ENCODE measurements around the gene ZC3H18.

The ZC3H18 gene

GRCh38 chr16:88532434-88533241 is 37.6 kb upstream of the ZC3H18 start:
- TF ChIP-seq MAX (IDR thresholded peaks at IDR 0.05) (no peak), FOXM1 (IDR thresholded peaks at IDR 0.05; ENCODE audit: borderline replicate concordance, low read depth) (no peak), EGR1 (IDR thresholded peaks at IDR 0.05) (no peak), TAF1 (IDR thresholded peaks at IDR 0.05; ENCODE audit: low read depth) (no peak), NFIC (IDR thresholded peaks at IDR 0.05) (no peak), YY1 (IDR thresholded peaks at IDR 0.05; ENCODE audit: low read depth) (no peak), ZBTB7A (IDR thresholded peaks at IDR 0.05; ENCODE audit: low read depth) (no peak), EP300 (IDR thresholded peaks at IDR 0.05; ENCODE audit: borderline replicate concordance) (no peak), CEBPB (IDR thresholded peaks at IDR 0.05) (no peak), TEAD4 (IDR thresholded peaks at IDR 0.05) (no peak)

GRCh38 chr16:88533381-88533917 is 36.8 kb upstream of the ZC3H18 start:
- TF ChIP-seq REST (IDR thresholded peaks at IDR 0.05; ENCODE audit: low read depth), result no peak
- TF ChIP-seq TAF1 (IDR thresholded peaks at IDR 0.05; ENCODE audit: low read depth), result no peak

GRCh38 chr16:88533932-88534637 is 36.1 kb upstream of the ZC3H18 start:
- TF ChIP-seq YY1 (IDR thresholded peaks at IDR 0.05; ENCODE audit: low read depth), result no peak
- peak; percentile 69; the same call in 1 of the 2 replicates for TF ChIP-seq MAX (IDR thresholded peaks at IDR 0.05)
- TF ChIP-seq CEBPB (IDR thresholded peaks at IDR 0.05), result no peak
- peak; percentile 89 for TF ChIP-seq ZBTB7A (IDR thresholded peaks at IDR 0.05; ENCODE audit: low read depth)
- TF ChIP-seq TAF1 (IDR thresholded peaks at IDR 0.05; ENCODE audit: low read depth), result peak; percentile 43; the same call in 1 of the 2 replicates

GRCh38 chr16:88534638-88535190 is 35.5 kb upstream of the ZC3H18 start:
- TF ChIP-seq MAX (IDR thresholded peaks at IDR 0.05), result peak; percentile 85
- no peak for TF ChIP-seq CREB1 (IDR thresholded peaks at IDR 0.05; ENCODE audit: low read depth)

- no peak for TF ChIP-seq YY1 (IDR thresholded peaks at IDR 0.05; ENCODE audit: low read depth)
- no peak for TF ChIP-seq RAD21 (IDR thresholded peaks at IDR 0.05; ENCODE audit: low read depth)
- no peak for TF ChIP-seq TEAD4 (IDR thresholded peaks at IDR 0.05)
- TF ChIP-seq CEBPB (IDR thresholded peaks at IDR 0.05), result no peak
- no peak for TF ChIP-seq EP300 (IDR thresholded peaks at IDR 0.05; ENCODE audit: borderline replicate concordance)
These were observed 34.9 kb upstream of the ZC3H18 start for GRCh38 chr16:88535191-88535856.

- TF ChIP-seq RAD21 (IDR thresholded peaks at IDR 0.05; ENCODE audit: low read depth) (no peak), FOXM1 (IDR thresholded peaks at IDR 0.05; ENCODE audit: borderline replicate concordance, low read depth) (no peak), CREB1 (IDR thresholded peaks at IDR 0.05; ENCODE audit: low read depth) (no peak), MAX (IDR thresholded peaks at IDR 0.05) (no peak), REST (IDR thresholded peaks at IDR 0.05; ENCODE audit: low read depth) (no peak), TAF1 (IDR thresholded peaks at IDR 0.05; ENCODE audit: low read depth) (no peak), ZBTB7A (IDR thresholded peaks at IDR 0.05; ENCODE audit: low read depth) (no peak)
These were observed 34.4 kb upstream of the ZC3H18 start for GRCh38 chr16:88535857-88536222.
